GM23338 (cell line): ENCODE results near the gene PCF11.

Experiments used
- CREB1 ChIP-seq: fragments of 250-450 bp; sonication (Bioruptor Pico); IDR thresholded peaks from 2 replicates; pipeline ENCODE4 v1.5.0; 2020; ENCODE audit warnings: low read depth, mild to moderate bottlenecking, moderate library complexity
- EZH2 ChIP-seq: fragments of 200-600 bp; sonication (generic); IDR thresholded peaks from one replicate; pipeline ENCODE4 v1.8.0; 2017; ENCODE audit warnings: antibody characterized with exemption, mild to moderate bottlenecking, low read depth; ENCODE audit not compliant: unreplicated experiment
- POLR2AphosphoS5 ChIP-seq: IDR thresholded peaks from 2 replicates; pipeline ENCODE4 v1.6.1; 2016; ENCODE audit warnings: antibody characterized with exemption, low read depth
- TF ChIP-seq, protein P1 (sequence below), 2 experiments: fragments of 200-600 bp in 1 of 2; sonication (generic) in 1 of 2; conservative IDR thresholded peaks; 2 replicates each; pipeline versions ENCODE4 v1.5.1 to v1.6.1; 2016 to 2017; ENCODE audit warnings: antibody characterized with exemption in 2 of 2, low read depth in 2 of 2, mild to moderate bottlenecking in 2 of 2, moderate library complexity in 1 of 2
- TF ChIP-seq, protein P2 (sequence below): IDR thresholded peaks from one replicate; pipeline ENCODE4 v1.6.1; 2018; ENCODE audit warnings: antibody characterized with exemption; ENCODE audit not compliant: unreplicated experiment

- TF ChIP-seq EZH2: no peak
- TF ChIP-seq CREB1 (CRISPR knock-in tag): no peak
- TF ChIP-seq, protein P1, sequence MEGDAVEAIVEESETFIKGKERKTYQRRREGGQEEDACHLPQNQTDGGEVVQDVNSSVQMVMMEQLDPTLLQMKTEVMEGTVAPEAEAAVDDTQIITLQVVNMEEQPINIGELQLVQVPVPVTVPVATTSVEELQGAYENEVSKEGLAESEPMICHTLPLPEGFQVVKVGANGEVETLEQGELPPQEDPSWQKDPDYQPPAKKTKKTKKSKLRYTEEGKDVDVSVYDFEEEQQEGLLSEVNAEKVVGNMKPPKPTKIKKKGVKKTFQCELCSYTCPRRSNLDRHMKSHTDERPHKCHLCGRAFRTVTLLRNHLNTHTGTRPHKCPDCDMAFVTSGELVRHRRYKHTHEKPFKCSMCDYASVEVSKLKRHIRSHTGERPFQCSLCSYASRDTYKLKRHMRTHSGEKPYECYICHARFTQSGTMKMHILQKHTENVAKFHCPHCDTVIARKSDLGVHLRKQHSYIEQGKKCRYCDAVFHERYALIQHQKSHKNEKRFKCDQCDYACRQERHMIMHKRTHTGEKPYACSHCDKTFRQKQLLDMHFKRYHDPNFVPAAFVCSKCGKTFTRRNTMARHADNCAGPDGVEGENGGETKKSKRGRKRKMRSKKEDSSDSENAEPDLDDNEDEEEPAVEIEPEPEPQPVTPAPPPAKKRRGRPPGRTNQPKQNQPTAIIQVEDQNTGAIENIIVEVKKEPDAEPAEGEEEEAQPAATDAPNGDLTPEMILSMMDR (conservative IDR thresholded peaks at IDR 0.05; ENCODE audit: low read depth in 2 of 2): no peak
- no peak for TF ChIP-seq POLR2AphosphoS5
- TF ChIP-seq, protein P2, sequence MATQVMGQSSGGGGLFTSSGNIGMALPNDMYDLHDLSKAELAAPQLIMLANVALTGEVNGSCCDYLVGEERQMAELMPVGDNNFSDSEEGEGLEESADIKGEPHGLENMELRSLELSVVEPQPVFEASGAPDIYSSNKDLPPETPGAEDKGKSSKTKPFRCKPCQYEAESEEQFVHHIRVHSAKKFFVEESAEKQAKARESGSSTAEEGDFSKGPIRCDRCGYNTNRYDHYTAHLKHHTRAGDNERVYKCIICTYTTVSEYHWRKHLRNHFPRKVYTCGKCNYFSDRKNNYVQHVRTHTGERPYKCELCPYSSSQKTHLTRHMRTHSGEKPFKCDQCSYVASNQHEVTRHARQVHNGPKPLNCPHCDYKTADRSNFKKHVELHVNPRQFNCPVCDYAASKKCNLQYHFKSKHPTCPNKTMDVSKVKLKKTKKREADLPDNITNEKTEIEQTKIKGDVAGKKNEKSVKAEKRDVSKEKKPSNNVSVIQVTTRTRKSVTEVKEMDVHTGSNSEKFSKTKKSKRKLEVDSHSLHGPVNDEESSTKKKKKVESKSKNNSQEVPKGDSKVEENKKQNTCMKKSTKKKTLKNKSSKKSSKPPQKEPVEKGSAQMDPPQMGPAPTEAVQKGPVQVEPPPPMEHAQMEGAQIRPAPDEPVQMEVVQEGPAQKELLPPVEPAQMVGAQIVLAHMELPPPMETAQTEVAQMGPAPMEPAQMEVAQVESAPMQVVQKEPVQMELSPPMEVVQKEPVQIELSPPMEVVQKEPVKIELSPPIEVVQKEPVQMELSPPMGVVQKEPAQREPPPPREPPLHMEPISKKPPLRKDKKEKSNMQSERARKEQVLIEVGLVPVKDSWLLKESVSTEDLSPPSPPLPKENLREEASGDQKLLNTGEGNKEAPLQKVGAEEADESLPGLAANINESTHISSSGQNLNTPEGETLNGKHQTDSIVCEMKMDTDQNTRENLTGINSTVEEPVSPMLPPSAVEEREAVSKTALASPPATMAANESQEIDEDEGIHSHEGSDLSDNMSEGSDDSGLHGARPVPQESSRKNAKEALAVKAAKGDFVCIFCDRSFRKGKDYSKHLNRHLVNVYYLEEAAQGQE: no peak
Measured at GRCh38 chr11:83127310-83127637, 29.7 kb upstream of the PCF11 start.
